Panc1 (cell line): ENCODE measurements around the gene ISG20L2. TPM values are rescaled to one million over a fixed set of nuclear protein-coding genes. Genes with fewer than 3 reads are reported as not detected.

Experiments
- ATAC-seq: fragments of 200-7000 bp; cut with Tn5 transposase; 2 replicates; pipeline ENCODE4 v1.9.1; 2020; ENCODE audit warnings: mild to moderate bottlenecking, moderate library complexity
- BruUV-seq: library from RNA; stranded (reverse); fragments of 400-500 nt; replicated peaks from 2 replicates; lab custom pipeline; 2021; lab: Mats Ljungman, UMichigan
- CTCF ChIA-PET: fragments of 300-600 bp; sonication (Branson Sonifier 250); formaldehyde crosslinking; loops from one replicate; lab custom pipeline; 2022; ENCODE audit warnings: antibody characterized with exemption; lab: Charles Lee
- POLR2A ChIA-PET: fragments of 300-600 bp; sonication (Branson Sonifier 250); formaldehyde crosslinking; loops from one replicate; lab custom pipeline; 2022; ENCODE audit warnings: antibody characterized with exemption; lab: Charles Lee
- DNase-seq: peaks from one replicate; pipeline ENCODE4 v3.0.0-alpha.2; 2010; ENCODE audit warnings: low read depth, low spot score
- H3K27ac ChIP-seq: 2 replicates; pipeline ENCODE4 v1.5.1; 2011; ENCODE audit warnings: mild to moderate bottlenecking, low read length, inconsistent platforms
- H3K27me3 ChIP-seq: fragments of 200-500 bp; sonication (Bioruptor generic); 2 replicates; pipeline ENCODE4 v1.6.0; 2014; ENCODE audit warnings: low read length, inconsistent platforms; ENCODE audit not compliant: control insufficient read depth, insufficient read depth
- H3K36me3 ChIP-seq: fragments of 200-500 bp; sonication (Bioruptor generic); 2 replicates; pipeline ENCODE4 v1.5.1; 2014; ENCODE audit warnings: inconsistent platforms, mild to moderate bottlenecking, low read length, moderate library complexity; ENCODE audit not compliant: control insufficient read depth, insufficient read depth
- H3K4me1 ChIP-seq: 2 replicates; pipeline ENCODE4 v1.5.1; 2011; ENCODE audit warnings: inconsistent platforms, mild to moderate bottlenecking, low read length, moderate library complexity; ENCODE audit not compliant: control insufficient read depth, insufficient read depth
- H3K4me3 ChIP-seq, 2 experiments: 2 replicates each; pipeline ENCODE4 v1.5.1; 2011 to 2012; ENCODE audit warnings: low read depth in 2 of 2, low read length in 2 of 2, mild to moderate bottlenecking in 2 of 2, inconsistent platforms in 1 of 2, moderate library complexity in 1 of 2
- H3K9me3 ChIP-seq: fragments of 200-500 bp; sonication (Bioruptor generic); 2 replicates; pipeline ENCODE4 v1.5.1; 2014; ENCODE audit warnings: low read depth, mild to moderate bottlenecking, inconsistent platforms, low read length, moderate library complexity; ENCODE audit not compliant: control insufficient read depth, insufficient read depth
- CTCF ChIP-seq: fragments of 450-650 bp; IDR thresholded peaks from 2 replicates; pipeline ENCODE4 v1.5.1; 2017; ENCODE audit warnings: mild to moderate bottlenecking
- POLR2AphosphoS5 ChIP-seq: IDR thresholded peaks from 2 replicates; pipeline ENCODE4 v1.6.1; 2012; ENCODE audit warnings: mild to moderate bottlenecking, low read depth, low read length, moderate library complexity
- REST ChIP-seq, 2 experiments: IDR thresholded peaks; 2 replicates each; pipeline ENCODE4 v1.6.1; 2011 to 2012; ENCODE audit warnings: low read depth in 2 of 2, control low read depth in 1 of 2, low read length in 1 of 2, mild to moderate bottlenecking in 1 of 2, moderate library complexity in 1 of 2; ENCODE audit not compliant: insufficient read depth in 1 of 2
- SIN3A ChIP-seq: IDR thresholded peaks from 2 replicates; pipeline ENCODE4 v1.6.1; 2012; ENCODE audit warnings: low read depth, mild to moderate bottlenecking, low read length, moderate library complexity, borderline replicate concordance; ENCODE audit not compliant: insufficient read depth
- TCF7L2 ChIP-seq: IDR thresholded peaks from 2 replicates; pipeline ENCODE4 v1.6.1; 2011; ENCODE audit warnings: mild to moderate bottlenecking, low read depth, low read length, inconsistent platforms
- in situ Hi-C: cut with HindIII; loops from 2 replicates; pipeline ENCODE4 v1.10.0; 2016; ENCODE audit warnings: low sequenced_read_pairs, low pct_unique_long_range_greater_than_20kb
- intact Hi-C: fragments of 100-400 bp; cut with micrococcal nuclease; formaldehyde crosslinking; loops from one replicate; pipeline ENCODE4 v1.10.0; 2022; ENCODE audit not compliant: unreplicated experiment
- total RNA-seq: library from RNA; stranded (reverse); gene quantifications from one replicate; pipeline ENCODE4 v1.2.1, GENCODE V29; 2021; ENCODE audit not compliant: unreplicated experiment

Gene ISG20L2
- total RNA-seq, 1 experiment from 2014 or later, result 40.6 TPM

DNA sequence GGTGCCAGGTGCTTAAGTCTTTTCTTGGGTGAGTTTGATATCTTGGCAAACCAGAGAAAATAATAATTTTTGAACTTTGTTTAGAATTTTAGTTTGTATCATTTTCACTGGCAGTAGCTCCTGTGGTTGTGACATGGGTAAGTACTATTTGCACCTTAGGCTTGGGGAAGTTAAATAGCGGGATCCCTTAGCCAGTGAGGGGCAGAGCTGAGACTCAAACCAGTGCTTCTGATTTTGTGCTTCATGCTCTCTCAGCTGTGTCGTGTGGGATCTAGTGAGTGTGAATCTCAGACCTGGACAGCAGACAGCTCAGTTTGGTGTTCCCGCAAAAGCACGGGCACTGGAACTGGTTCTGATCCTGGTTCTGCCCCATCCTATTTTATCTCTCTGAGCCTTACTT lies 48.4 kb upstream of the ISG20L2 start:
- no peak overlapping the region for H3K27ac ChIP-seq
- ChIA-PET CTCF (no interaction called here), POLR2A (no interaction called here)
- no peaks in the 10 kb centered on the region for H3K9me3 ChIP-seq
- H3K27me3 ChIP-seq, result no peaks in the 10 kb centered on the region
- in situ Hi-C loops (no loop called here), intact Hi-C loops (no loop called here)
- no peak for DNase-seq
- H3K4me1 ChIP-seq, result peaks cover 11% of the 10 kb centered on the region; the same call in 1 of the 2 replicates
- no peak for TF ChIP-seq CTCF
- no peak for TF ChIP-seq TCF7L2
- TF ChIP-seq REST (IDR thresholded peaks at IDR 0.05; ENCODE audit: insufficient read depth in 1 of 2, low read depth in 2 of 2, low read length in 1 of 2), result no peak
- TF ChIP-seq POLR2AphosphoS5, result no peak
- no peak for TF ChIP-seq SIN3A
- BruUV-seq, result no TSS peak
- H3K4me3 ChIP-seq, result no peak overlapping the region
- no peaks in the 10 kb centered on the region for H3K36me3 ChIP-seq
- ATAC-seq, result no peak

DNA sequence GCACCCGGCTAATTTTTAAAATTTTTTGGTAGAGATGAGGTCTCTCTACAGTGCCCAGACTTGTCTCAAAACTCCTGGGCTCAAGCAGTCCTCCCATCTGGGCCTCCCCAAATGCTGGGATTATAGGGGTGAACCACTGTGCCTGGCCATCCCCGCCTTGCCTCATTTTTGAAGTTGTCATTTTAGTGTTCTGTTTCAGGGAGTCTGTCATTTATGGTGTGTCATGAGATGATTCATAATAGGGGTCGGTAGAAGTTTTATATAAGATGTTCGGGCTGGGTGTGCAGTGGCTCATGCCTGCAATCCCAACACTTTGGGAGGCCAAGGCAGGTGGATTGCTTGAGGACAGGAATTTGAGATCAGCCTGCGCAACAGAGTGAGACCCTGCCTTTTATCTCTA lies 47.2 kb upstream of the ISG20L2 start:
- in situ Hi-C loops, result no loop called here
- CTCF ChIA-PET, result interaction anchor here (0.7 kb wide), 1 partner anchor 82 kb away, joined by 4 read pairs; no protein-coding TSS in a partner anchor

DNA sequence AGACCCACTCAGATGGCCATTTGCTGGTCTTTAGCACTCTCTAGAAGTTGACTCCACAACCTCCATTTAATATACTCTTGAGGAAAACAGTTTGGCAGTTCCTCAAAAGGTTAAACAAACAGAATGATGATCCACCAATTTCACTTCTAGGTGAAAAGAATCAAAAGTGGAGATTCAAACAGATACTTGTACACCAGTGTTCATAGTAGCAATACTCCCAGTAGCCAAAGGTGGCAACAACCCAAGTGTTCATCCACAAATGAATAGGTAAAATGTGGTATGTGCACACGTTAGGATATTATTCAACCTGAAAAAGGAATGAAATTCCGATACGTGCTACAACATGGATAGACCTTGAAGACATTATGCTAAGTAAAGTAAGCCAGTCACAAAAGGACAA lies 45.0 kb upstream of the ISG20L2 start:
- Histone ChIP-seq H3K27ac (no peak overlapping the region), H3K36me3 (peaks cover 4% of the 10 kb centered on the region), H3K4me3 (no peak overlapping the region), H3K9me3 (no peaks in the 10 kb centered on the region), H3K27me3 (no peaks in the 10 kb centered on the region), H3K4me1 (peaks cover 28% of the 10 kb centered on the region)
- ChIA-PET CTCF (interaction anchor here (1.5 kb wide), 1 partner anchor 47 kb away, joined by 3 read pairs; no protein-coding TSS in a partner anchor), POLR2A (no interaction called here)
- DNase-seq (no peak), ATAC-seq (no peak)
- in situ Hi-C loops, result no loop called here
- no TSS peak for BruUV-seq
- TF ChIP-seq CTCF (no peak), SIN3A (no peak), REST (IDR thresholded peaks at IDR 0.05; ENCODE audit: insufficient read depth in 1 of 2, low read depth in 2 of 2, low read length in 1 of 2) (no peak), TCF7L2 (no peak), POLR2AphosphoS5 (no peak)
- intact Hi-C loops, result no loop called here

More for the DNA sequence above, 47.2 kb upstream of the ISG20L2 start:
- Histone ChIP-seq H3K4me1 (peaks cover 15% of the 10 kb centered on the region), H3K36me3 (peaks cover 1% of the 10 kb centered on the region; the same call in 1 of the 2 replicates), H3K4me3 (no peak overlapping the region), H3K27ac (no peak overlapping the region), H3K27me3 (no peaks in the 10 kb centered on the region), H3K9me3 (no peaks in the 10 kb centered on the region)
- DNase-seq (no peak), ATAC-seq (no peak)
- POLR2A ChIA-PET, result interaction anchor here (0.6 to 0.7 kb wide), 2 partner anchors 9 to 84 kb away, joined by 3 to 5 read pairs; partner anchors contain the start of gene PRCC
- intact Hi-C loops, result no loop called here
- TF ChIP-seq TCF7L2, result no peak
- BruUV-seq, result no TSS peak
